Lung (tissue), 12 donors: ENCODE measurements around the gene XRCC5. TPM values are rescaled to one million over a fixed set of nuclear protein-coding genes. Genes with fewer than 3 reads are reported as not detected.

Experiments used
- ATAC-seq: fragments of 200-7000 bp; cut with Tn5 transposase; one replicate; pipeline ENCODE4 v1.9.1; 2020; ENCODE audit warnings: moderate number of reproducible peaks; ENCODE audit not compliant: insufficient read depth, low FRiP score
- DNase-seq, 3 donors: peaks; one replicate each; pipeline ENCODE4 v3.0.0-alpha.2; 2013 to 2017
- H3K27ac ChIP-seq, 2 donors: one replicate each; pipeline ENCODE4 v1.5.1; 2013; ENCODE audit warnings: mild to moderate bottlenecking in 2 of 2, moderate library complexity in 2 of 2, control low read depth in 1 of 2, inconsistent platforms in 1 of 2, low read depth in 1 of 2, low read length in 1 of 2
- H3K27me3 ChIP-seq, 3 donors: one replicate each; pipeline ENCODE4 v1.5.1; 2013; ENCODE audit warnings: low read length in 2 of 3; ENCODE audit not compliant: control insufficient read depth in 3 of 3, insufficient read depth in 3 of 3
- H3K36me3 ChIP-seq, 4 donors: one replicate each; pipeline ENCODE4 v1.5.1; 2013; ENCODE audit warnings: low read length in 4 of 4, mild to moderate bottlenecking in 1 of 4, moderate library complexity in 1 of 4; ENCODE audit not compliant: control insufficient read depth in 4 of 4, insufficient read depth in 4 of 4
- H3K4me1 ChIP-seq, 5 donors: one replicate each; pipeline ENCODE4 v1.5.1; 2013; ENCODE audit warnings: low read length in 5 of 5, mild to moderate bottlenecking in 2 of 5, moderate library complexity in 1 of 5; ENCODE audit not compliant: control insufficient read depth in 5 of 5, insufficient read depth in 5 of 5
- H3K4me3 ChIP-seq: one replicate; pipeline ENCODE4 v1.5.1; 2013; ENCODE audit warnings: mild to moderate bottlenecking, control low read depth, moderate library complexity
- H3K9ac ChIP-seq, 2 donors: one replicate each; pipeline ENCODE4 v1.5.1; 2013; ENCODE audit warnings: low read length in 2 of 2, control low read depth in 1 of 2; ENCODE audit not compliant: insufficient read depth in 1 of 2
- H3K9me3 ChIP-seq, 4 donors: one replicate each; pipeline ENCODE4 v1.5.1; 2013; ENCODE audit warnings: low read length in 3 of 4, mild to moderate bottlenecking in 1 of 4, moderate library complexity in 1 of 4; ENCODE audit not compliant: control insufficient read depth in 4 of 4, insufficient read depth in 3 of 4
- CTCF ChIP-seq: IDR thresholded peaks from 2 replicates; pipeline ENCODE4 v1.5.1; 2012; ENCODE audit warnings: mild to moderate bottlenecking; ENCODE audit errors: control extremely low read depth, extremely low read depth
- WGBS, 2 donors: extraction: QIAGEN DNeasy Blood & Tissue Kit; methylation state at CpG; one replicate each; pipeline ENCODE4 v1.1.7; 2013; 5-methylcytosine and 5-hydroxymethylcytosine counted together
- polyA plus RNA-seq, 2 donors: library from polyadenylated mRNA; stranded (reverse); fragments of 200-250 nt; gene quantifications; one replicate each; pipeline ENCODE4 v1.2.1, GENCODE V29; 2013
- total RNA-seq, 2 donors: library from RNA; depleted of rRNA in 1 of 2; stranded (reverse); fragments of >200 nt in 1 of 2; gene quantifications; one replicate each; pipeline ENCODE4 v1.2.1, GENCODE V29; 2014 to 2021
- donor health status: control.
- donor health status: control.
- donor health status: Bipolar disorder and iron deficiency.
- donor health status: healthy.
- donor health status: DM: yes; HTN: yes; CAD: no.

The XRCC5 gene
- total and polyA plus RNA-seq, 4 donors = 67.3 to 200 (median 144) TPM

- H3K27ac ChIP-seq = no peak overlapping the region
- no peak for TF ChIP-seq CTCF
- no peak overlapping the region for H3K9ac ChIP-seq
- no peak for DNase-seq
- peaks cover 0 to 6% (median under 1%) of the 10 kb centered on the region in 5 donors for H3K4me1 ChIP-seq
- WGBS, 2 donors = 35 to 57% methylated on average over 3 of the region's 3 CpGs
- H3K27me3 ChIP-seq = no peaks in the 10 kb centered on the region
- peaks cover 11 to 20% (median 19%) of the 10 kb centered on the region in 4 donors for H3K36me3 ChIP-seq
- no peak for ATAC-seq
- H3K9me3 ChIP-seq = no peaks in the 10 kb centered on the region
- H3K4me3 ChIP-seq = no peak overlapping the region
These were observed 101.8 kb downstream of the XRCC5 start for GRCh38 chr2:216210701-216211540.

GRCh38 chr2:216211614-216212145, 102.5 kb downstream of the XRCC5 start:
- 92 to 94% methylated on average over 2 of the region's 2 CpGs for WGBS, 2 donors
- no peak for ATAC-seq

GRCh38 chr2:216214768-216215167, 105.6 kb downstream of the XRCC5 start:
- Histone ChIP-seq H3K27ac (no peak overlapping the region), H3K4me1 (peaks cover 0 to 26% (median 15%) of the 10 kb centered on the region in 5 donors), H3K27me3 (no peaks in the 10 kb centered on the region), H3K4me3 (no peak overlapping the region), H3K9ac (peak overlapping the region in 1 of 2 donors; percentile 30), H3K36me3 (peaks cover 0 to 3% (median under 1%) of the 10 kb centered on the region in 4 donors), H3K9me3 (no peaks in the 10 kb centered on the region)
- ATAC-seq = no peak
- no peak for TF ChIP-seq CTCF
- DNase-seq = no peak
- 90 to 95% methylated on average over 2 of the region's 2 CpGs for WGBS, 2 donors

More at GRCh38 chr2:216211614-216212145, 102.5 kb downstream of the XRCC5 start:
- Histone ChIP-seq H3K27ac (no peak overlapping the region), H3K36me3 (peaks cover 12 to 13% (median 13%) of the 10 kb centered on the region in 4 donors), H3K4me1 (peaks cover 0 to 13% (median 5%) of the 10 kb centered on the region in 5 donors), H3K9ac (no peak overlapping the region), H3K4me3 (no peak overlapping the region), H3K27me3 (no peaks in the 10 kb centered on the region), H3K9me3 (no peaks in the 10 kb centered on the region)
- TF ChIP-seq CTCF = no peak
- no peak for DNase-seq
